HepG2 (cell line): Measurements from ENCODE around the gene ZNF264. TPM values are rescaled to one million over a fixed set of nuclear protein-coding genes. Genes with fewer than 3 reads are reported as not detected.

ENCODE experiments used
- CHD4 ChIP-seq: fragments of 200-600 bp; sonication (generic); IDR thresholded peaks from 2 replicates; pipeline ENCODE4 v1.7.0; 2017; ENCODE audit warnings: mild to moderate bottlenecking, low read length, borderline replicate concordance
- NR2F2 ChIP-seq: IDR thresholded peaks from 2 replicates; pipeline ENCODE4 v1.6.1; 2012; ENCODE audit warnings: low read depth, inconsistent platforms, borderline replicate concordance
- ZBTB21 ChIP-seq: sonication (generic); formaldehyde crosslinking; IDR thresholded peaks from 2 replicates; pipeline ENCODE4 v1.4.0; 2020; ENCODE audit warnings: missing genetic modification reagents
- ZNF225 ChIP-seq: sonication (generic); formaldehyde crosslinking; IDR thresholded peaks from 2 replicates; pipeline ENCODE4 v1.4.0; 2020; ENCODE audit warnings: mild to moderate bottlenecking, missing genetic modification reagents
- ZNF234 ChIP-seq: sonication (generic); formaldehyde crosslinking; conservative IDR thresholded peaks from 2 replicates; pipeline ENCODE4 v1.5.1; 2020; ENCODE audit warnings: mild to moderate bottlenecking, missing genetic modification reagents
- ZNF407 ChIP-seq: sonication (generic); formaldehyde crosslinking; IDR thresholded peaks from one replicate; pipeline ENCODE4 v1.5.1; 2020; ENCODE audit warnings: mild to moderate bottlenecking, missing genetic modification reagents; ENCODE audit errors: not compliant biosample characterization
- ZNF674 ChIP-seq: sonication (generic); formaldehyde crosslinking; IDR thresholded peaks from 2 replicates; pipeline ENCODE4 v1.5.0; 2020; ENCODE audit warnings: low read depth, mild to moderate bottlenecking, missing genetic modification reagents
- ZNF7 ChIP-seq: IDR thresholded peaks from 2 replicates; pipeline ENCODE4 v1.6.1; 2016; ENCODE audit warnings: missing biosample characterization, missing genetic modification reagents
- ZZZ3 ChIP-seq: sonication (generic); formaldehyde crosslinking; IDR thresholded peaks from 2 replicates; pipeline ENCODE4 v1.4.0; 2020; ENCODE audit warnings: missing genetic modification reagents, mild to moderate bottlenecking, borderline replicate concordance
- polyA plus RNA-seq, 8 experiments: library from polyadenylated mRNA; depleted of rRNA in 3 of 8; stranded (reverse) in 7 of 8; unstranded in 1 of 8; fragments of >200 nt; fragmentation: Illumina TruSeq in 4 of 8; extraction: Trizol in 4 of 8; gene quantifications; 2 replicates each; pipeline versions ENCODE4 v1.2.1 to v1.2.3, GENCODE V29; 2011 to 2016; ENCODE audit warnings: low read depth in 4 of 8, missing spikeins in 1 of 8, mixed read lengths in 1 of 8; ENCODE audit not compliant: insufficient read depth in 1 of 8
- total RNA-seq, 5 experiments: library from RNA; depleted of rRNA; stranded (reverse); fragments of >200 nt; fragmentation: Illumina TruSeq; extraction: Trizol; gene quantifications; 2 replicates each; pipeline ENCODE4 v1.2.3, GENCODE V29; 2016; ENCODE audit warnings: low read depth in 1 of 5
- TF ChIP-seq, protein P1 (sequence below): sonication (generic); formaldehyde crosslinking; IDR thresholded peaks from 2 replicates; pipeline ENCODE4 v1.5.0; 2020; ENCODE audit warnings: missing genetic modification reagents, mild to moderate bottlenecking, borderline replicate concordance
- TF ChIP-seq, protein P2 (sequence below): sonication (generic); formaldehyde crosslinking; IDR thresholded peaks from 2 replicates; pipeline ENCODE4 v1.4.0; 2020; ENCODE audit warnings: mild to moderate bottlenecking, missing genetic modification reagents
- TF ChIP-seq, protein P3 (sequence below): sonication (generic); formaldehyde crosslinking; IDR thresholded peaks from 2 replicates; pipeline ENCODE4 v1.9.0; 2021; ENCODE audit warnings: missing genetic modification reagents, borderline replicate concordance

ZNF264 gene
- total and polyA plus RNA-seq, 2 of the 13 experiments (the other 11 are each of a cell fraction or from before 2014, with no cell fraction given) = 3.5 to 17.6 TPM

DNA sequence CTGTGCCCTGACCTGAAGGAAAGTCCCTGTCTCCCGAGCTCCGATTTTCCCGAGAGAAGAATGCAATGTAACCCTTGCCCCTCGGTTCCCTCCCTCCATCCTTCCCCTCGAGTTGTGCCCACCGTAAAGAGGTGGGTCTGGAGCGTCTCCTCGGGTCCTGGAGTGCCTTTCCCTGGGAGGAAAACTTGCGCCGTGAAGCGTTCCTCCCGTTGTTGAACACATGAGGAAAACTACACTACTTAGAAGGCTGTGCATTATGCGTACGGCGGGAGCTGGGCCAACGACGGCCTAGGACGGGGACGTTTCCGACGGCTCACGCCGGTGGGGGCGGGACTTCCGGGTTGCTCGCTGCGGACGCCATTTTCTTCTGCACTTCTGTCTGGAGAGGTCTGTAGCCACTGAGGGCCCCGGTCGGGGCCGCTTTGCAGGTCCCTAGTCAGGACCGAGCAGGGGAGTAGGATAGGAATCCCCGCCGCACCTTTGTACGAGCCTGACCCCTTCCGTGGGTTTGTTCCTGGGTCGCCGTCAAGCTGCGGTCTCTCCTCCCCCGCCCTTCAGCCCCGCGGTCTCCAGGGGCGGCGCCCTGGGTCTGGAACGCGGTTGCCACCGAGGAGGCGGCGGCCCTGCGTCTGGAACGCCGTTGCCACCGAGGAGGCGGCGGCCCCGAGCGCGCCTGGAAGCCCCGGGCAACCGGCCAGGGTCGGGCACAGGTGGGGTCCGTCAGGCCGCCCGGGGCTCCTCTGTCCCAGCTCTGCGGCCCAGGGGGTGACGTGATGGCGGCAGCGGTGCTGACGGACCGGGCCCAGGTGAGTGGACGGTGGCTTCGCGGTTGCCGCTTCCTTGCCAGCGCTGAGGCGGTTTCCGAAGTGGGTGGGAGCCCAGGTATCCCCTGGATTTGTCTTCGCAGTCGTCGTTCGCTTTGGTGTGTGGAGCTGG lies at the start of gene ZNF264 (continued):
- TF ChIP-seq CHD4 (peak; percentile 70; the same call in 1 of the 2 replicates), ZNF225 (CRISPR knock-in tag) (0 out of 2 replicates have a peak, but pooled peaks have one; percentile 19), NR2F2 (no peak), ZNF7 (CRISPR knock-in tag) (no peak), ZZZ3 (CRISPR knock-in tag) (no peak; the same call in 1 of the 2 replicates), ZNF407 (CRISPR knock-in tag) (no peak), ZNF234 (no peak), ZBTB21 (CRISPR knock-in tag) (no peak), ZNF674 (CRISPR knock-in tag) (no peak)
- TF ChIP-seq, protein P1, sequence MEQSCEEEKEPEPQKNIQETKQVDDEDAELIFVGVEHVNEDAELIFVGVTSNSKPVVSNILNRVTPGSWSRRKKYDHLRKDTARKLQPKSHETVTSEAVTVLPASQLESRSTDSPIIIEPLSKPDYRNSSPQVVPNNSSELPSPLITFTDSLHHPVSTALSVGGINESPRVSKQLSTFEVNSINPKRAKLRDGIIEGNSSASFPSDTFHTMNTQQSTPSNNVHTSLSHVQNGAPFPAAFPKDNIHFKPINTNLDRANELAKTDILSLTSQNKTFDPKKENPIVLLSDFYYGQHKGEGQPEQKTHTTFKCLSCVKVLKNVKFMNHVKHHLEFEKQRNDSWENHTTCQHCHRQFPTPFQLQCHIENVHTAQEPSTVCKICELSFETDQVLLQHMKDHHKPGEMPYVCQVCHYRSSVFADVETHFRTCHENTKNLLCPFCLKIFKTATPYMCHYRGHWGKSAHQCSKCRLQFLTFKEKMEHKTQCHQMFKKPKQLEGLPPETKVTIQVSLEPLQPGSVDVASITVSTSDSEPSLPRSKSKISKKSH (CRISPR knock-in tag) = 0 out of 2 replicates have a peak, but pooled peaks have one; percentile 55
- TF ChIP-seq, protein P2, sequence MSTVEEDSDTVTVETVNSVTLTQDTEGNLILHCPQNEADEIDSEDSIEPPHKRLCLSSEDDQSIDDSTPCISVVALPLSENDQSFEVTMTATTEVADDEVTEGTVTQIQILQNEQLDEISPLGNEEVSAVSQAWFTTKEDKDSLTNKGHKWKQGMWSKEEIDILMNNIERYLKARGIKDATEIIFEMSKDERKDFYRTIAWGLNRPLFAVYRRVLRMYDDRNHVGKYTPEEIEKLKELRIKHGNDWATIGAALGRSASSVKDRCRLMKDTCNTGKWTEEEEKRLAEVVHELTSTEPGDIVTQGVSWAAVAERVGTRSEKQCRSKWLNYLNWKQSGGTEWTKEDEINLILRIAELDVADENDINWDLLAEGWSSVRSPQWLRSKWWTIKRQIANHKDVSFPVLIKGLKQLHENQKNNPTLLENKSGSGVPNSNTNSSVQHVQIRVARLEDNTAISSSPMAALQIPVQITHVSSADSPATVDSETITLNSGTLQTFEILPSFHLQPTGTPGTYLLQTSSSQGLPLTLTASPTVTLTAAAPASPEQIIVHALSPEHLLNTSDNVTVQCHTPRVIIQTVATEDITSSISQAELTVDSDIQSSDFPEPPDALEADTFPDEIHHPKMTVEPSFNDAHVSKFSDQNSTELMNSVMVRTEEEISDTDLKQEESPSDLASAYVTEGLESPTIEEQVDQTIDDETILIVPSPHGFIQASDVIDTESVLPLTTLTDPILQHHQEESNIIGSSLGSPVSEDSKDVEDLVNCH (CRISPR knock-in tag) = no peak
- TF ChIP-seq, protein P3, sequence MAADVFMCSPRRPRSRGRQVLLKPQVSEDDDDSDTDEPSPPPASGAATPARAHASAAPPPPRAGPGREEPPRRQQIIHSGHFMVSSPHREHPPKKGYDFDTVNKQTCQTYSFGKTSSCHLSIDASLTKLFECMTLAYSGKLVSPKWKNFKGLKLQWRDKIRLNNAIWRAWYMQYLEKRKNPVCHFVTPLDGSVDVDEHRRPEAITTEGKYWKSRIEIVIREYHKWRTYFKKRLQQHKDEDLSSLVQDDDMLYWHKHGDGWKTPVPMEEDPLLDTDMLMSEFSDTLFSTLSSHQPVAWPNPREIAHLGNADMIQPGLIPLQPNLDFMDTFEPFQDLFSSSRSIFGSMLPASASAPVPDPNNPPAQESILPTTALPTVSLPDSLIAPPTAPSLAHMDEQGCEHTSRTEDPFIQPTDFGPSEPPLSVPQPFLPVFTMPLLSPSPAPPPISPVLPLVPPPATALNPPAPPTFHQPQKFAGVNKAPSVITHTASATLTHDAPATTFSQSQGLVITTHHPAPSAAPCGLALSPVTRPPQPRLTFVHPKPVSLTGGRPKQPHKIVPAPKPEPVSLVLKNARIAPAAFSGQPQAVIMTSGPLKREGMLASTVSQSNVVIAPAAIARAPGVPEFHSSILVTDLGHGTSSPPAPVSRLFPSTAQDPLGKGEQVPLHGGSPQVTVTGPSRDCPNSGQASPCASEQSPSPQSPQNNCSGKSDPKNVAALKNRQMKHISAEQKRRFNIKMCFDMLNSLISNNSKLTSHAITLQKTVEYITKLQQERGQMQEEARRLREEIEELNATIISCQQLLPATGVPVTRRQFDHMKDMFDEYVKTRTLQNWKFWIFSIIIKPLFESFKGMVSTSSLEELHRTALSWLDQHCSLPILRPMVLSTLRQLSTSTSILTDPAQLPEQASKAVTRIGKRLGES (CRISPR knock-in tag) = no peak
